SU-DHL-6 (cell line): ENCODE results near the gene ALDH1A3.

Experiments used
- H2AFZ ChIP-seq: fragments of 200-600 bp; sonication (generic); 2 replicates; pipeline ENCODE4 v1.6.1; 2014; ENCODE audit warnings: low read depth, mild to moderate bottlenecking, moderate library complexity, mixed read lengths, antibody characterized with exemption, low read length; ENCODE audit not compliant: severe bottlenecking
- H3F3A ChIP-seq: fragments of 200-600 bp; shearing (Covaris generic); 2 replicates; pipeline ENCODE4 v1.6.0; 2016; ENCODE audit warnings: antibody characterized with exemption, mild to moderate bottlenecking; ENCODE audit not compliant: insufficient read depth
- H3K27ac ChIP-seq: fragments of 200-600 bp; sonication (generic); 2 replicates; pipeline ENCODE4 v1.5.1; 2016; ENCODE audit warnings: low read depth, mild to moderate bottlenecking, low read length, moderate library complexity, mixed read lengths
- H3K27me3 ChIP-seq: fragments of 200-600 bp; sonication (generic), shearing (Covaris generic); 2 replicates; pipeline ENCODE4 v1.6.0; 2014; ENCODE audit warnings: mild to moderate bottlenecking, low read length
- H3K36me3 ChIP-seq: fragments of 200-600 bp; sonication (generic); 2 replicates; pipeline ENCODE4 v1.6.1; 2014; ENCODE audit warnings: mild to moderate bottlenecking, low read length, mixed read lengths
- H3K4me2 ChIP-seq: fragments of 300-600, 200-600 bp; shearing (Covaris generic), sonication (generic); 2 replicates; pipeline ENCODE4 v1.6.0; 2014; ENCODE audit warnings: low read length, low read depth, mild to moderate bottlenecking; ENCODE audit not compliant: poor library complexity, severe bottlenecking
- H3K4me3 ChIP-seq: fragments of 200-600 bp; sonication (generic); 2 replicates; pipeline ENCODE4 v1.5.1; 2014; ENCODE audit warnings: antibody characterized with exemption, low read length, mild to moderate bottlenecking, mixed read lengths; ENCODE audit not compliant: insufficient read depth, poor library complexity, severe bottlenecking
- H3K79me2 ChIP-seq: fragments of 200-600 bp; sonication (generic); 2 replicates; pipeline ENCODE4 v1.6.1; 2014; ENCODE audit warnings: mild to moderate bottlenecking, low read length, moderate library complexity; ENCODE audit not compliant: insufficient read depth
- H3K9ac ChIP-seq: fragments of 200-600 bp; sonication (generic); 2 replicates; pipeline ENCODE4 v1.7.0; 2014; ENCODE audit warnings: mild to moderate bottlenecking, low read length
- H3K9me2 ChIP-seq: fragments of 200-600 bp; sonication (generic); replicated peaks from 2 replicates; pipeline ENCODE4 v1.6.1; 2014; ENCODE audit warnings: low read length; ENCODE audit not compliant: insufficient read depth
- H3K9me3 ChIP-seq: fragments of 200-600 bp; sonication (generic); 2 replicates; pipeline ENCODE4 v1.6.1; 2014; ENCODE audit warnings: low read length, mixed read lengths; ENCODE audit not compliant: insufficient read depth
- H4K20me1 ChIP-seq: fragments of 200-600 bp; sonication (generic); 2 replicates; pipeline ENCODE4 v1.6.1; 2014; ENCODE audit warnings: low read depth, mild to moderate bottlenecking, antibody characterized with exemption, low read length, moderate library complexity, mixed read lengths
- CTCF ChIP-seq: fragments of 200-600 bp; sonication (generic); IDR thresholded peaks from one replicate; pipeline ENCODE4 v1.5.1; 2017; ENCODE audit warnings: antibody characterized with exemption, mild to moderate bottlenecking, low read length, moderate library complexity; ENCODE audit not compliant: insufficient read depth, poor library complexity, severe bottlenecking
- EZH2phosphoT487 ChIP-seq: fragments of 200-600 bp; sonication (generic), shearing (Covaris generic); conservative IDR thresholded peaks from 2 replicates; pipeline ENCODE4 v1.6.1; 2018; ENCODE audit warnings: mild to moderate bottlenecking, antibody characterized with exemption, low read length, moderate library complexity, mixed read lengths

Gene ALDH1A3

GRCh38 chr15:100863796-100864267 lies 15.8 kb upstream of the ALDH1A3 start:
- Histone ChIP-seq H3K9me3 (no peaks in the 10 kb centered on the region), H4K20me1 (no peaks in the 10 kb centered on the region), H3K79me2 (no peaks in the 10 kb centered on the region), H3K4me2 (no peak overlapping the region), H3K27ac (no peak overlapping the region), H3K9me2 (no peaks in the 10 kb centered on the region), H3K4me3 (no peak overlapping the region), H2AFZ (no peak overlapping the region), H3K36me3 (no peaks in the 10 kb centered on the region), H3K27me3 (peaks cover under 1% of the 10 kb centered on the region; the same call in 1 of the 2 replicates), H3K9ac (no peak overlapping the region), H3F3A (no peaks in the 10 kb centered on the region)
- TF ChIP-seq EZH2phosphoT487 (no peak), CTCF (no peak)

GRCh38 chr15:100866386-100867330 lies 13.0 kb upstream of the ALDH1A3 start:
- no peak overlapping the region for H3K4me3 ChIP-seq
- H3K9me3 ChIP-seq = peaks cover 10% of the 10 kb centered on the region; the same call in 1 of the 2 replicates
- H3F3A ChIP-seq = no peaks in the 10 kb centered on the region
- no peak overlapping the region for H2AFZ ChIP-seq
- TF ChIP-seq EZH2phosphoT487 (no peak), CTCF (no peak)
- H3K4me2 ChIP-seq = no peak overlapping the region
- H3K9me2 ChIP-seq = no peaks in the 10 kb centered on the region
- H3K79me2 ChIP-seq = no peaks in the 10 kb centered on the region
- H3K9ac ChIP-seq = no peak overlapping the region
- H3K36me3 ChIP-seq = no peaks in the 10 kb centered on the region
- no peaks in the 10 kb centered on the region for H4K20me1 ChIP-seq
- H3K27me3 ChIP-seq = peaks cover 5% of the 10 kb centered on the region; the same call in 1 of the 2 replicates
- no peak overlapping the region for H3K27ac ChIP-seq

GRCh38 chr15:100867433-100867832 lies 12.2 kb upstream of the ALDH1A3 start:
- H3K4me2 ChIP-seq = no peak overlapping the region
- TF ChIP-seq CTCF (no peak), EZH2phosphoT487 (no peak)
- H3K36me3 ChIP-seq = no peaks in the 10 kb centered on the region
- H3K4me3 ChIP-seq = no peak overlapping the region
- H3K27ac ChIP-seq = no peak overlapping the region
- H3K9me3 ChIP-seq = peaks cover 10% of the 10 kb centered on the region; the same call in 1 of the 2 replicates
- H4K20me1 ChIP-seq = no peaks in the 10 kb centered on the region
- no peaks in the 10 kb centered on the region for H3F3A ChIP-seq
- peaks cover 5% of the 10 kb centered on the region; the same call in 1 of the 2 replicates for H3K27me3 ChIP-seq
- H3K9ac ChIP-seq = no peak overlapping the region
- no peaks in the 10 kb centered on the region for H3K79me2 ChIP-seq
- no peak overlapping the region for H2AFZ ChIP-seq
- no peaks in the 10 kb centered on the region for H3K9me2 ChIP-seq
